Neural progenitor cell (in vitro differentiated cells): ENCODE results near the gene CCNL1. TPM values are rescaled to one million over a fixed set of nuclear protein-coding genes. Genes with fewer than 3 reads are reported as not detected.

ENCODE experiments used
- DNase-seq: peaks from one replicate; pipeline ENCODE4 v3.0.0-alpha.2; 2016; ENCODE audit warnings: low spot score
- H2AFZ ChIP-seq: fragments of 200-600 bp; sonication (generic); replicated peaks from 2 replicates; pipeline ENCODE4 v1.6.1; 2016; ENCODE audit warnings: antibody characterized with exemption
- H3F3A ChIP-seq: fragments of 200-600 bp; sonication (generic); 2 replicates; pipeline ENCODE4 v1.6.1; 2016; ENCODE audit warnings: antibody characterized with exemption, low read depth
- H3K27ac ChIP-seq: fragments of 200-600 bp; sonication (generic); 2 replicates; pipeline ENCODE4 v1.5.1; 2016; ENCODE audit warnings: mild to moderate bottlenecking
- H3K27me3 ChIP-seq: fragments of 200-600 bp; sonication (generic); 2 replicates; pipeline ENCODE4 v1.6.1; 2016; ENCODE audit warnings: mild to moderate bottlenecking, moderate library complexity
- H3K36me3 ChIP-seq: fragments of 200-600 bp; sonication (generic); 2 replicates; pipeline ENCODE4 v1.5.1; 2016
- H3K4me1 ChIP-seq: fragments of 200-600 bp; sonication (generic); 2 replicates; pipeline ENCODE4 v1.6.1; 2016; ENCODE audit warnings: mixed run types
- H3K4me2 ChIP-seq: fragments of 200-600 bp; sonication (generic); 2 replicates; pipeline ENCODE4 v1.6.1; 2016
- H3K4me3 ChIP-seq: fragments of 200-600 bp; sonication (generic); 2 replicates; pipeline ENCODE4 v1.5.1; 2016
- H3K79me2 ChIP-seq: fragments of 200-600 bp; sonication (generic); 2 replicates; pipeline ENCODE4 v1.6.1; 2016; ENCODE audit warnings: low read depth
- H3K9ac ChIP-seq: fragments of 200-600 bp; sonication (generic); 2 replicates; pipeline ENCODE4 v1.6.1; 2016
- H3K9me3 ChIP-seq: fragments of 200-600 bp; sonication (generic); 2 replicates; pipeline ENCODE4 v1.5.1; 2016; ENCODE audit warnings: low read depth
- H4K20me1 ChIP-seq: fragments of 200-600 bp; sonication (generic); 2 replicates; pipeline ENCODE4 v1.6.1; 2016; ENCODE audit warnings: low read depth
- H3K27ac Mint-ChIP-seq: 3 replicates; pipeline ENCODE4 v1.8.0; 2021; ENCODE audit warnings: mixed read lengths
- H3K27me3 Mint-ChIP-seq: 2 replicates; pipeline ENCODE4 v1.8.0; 2022; ENCODE audit warnings: low read depth, mild to moderate bottlenecking, inconsistent platforms, moderate library complexity, mixed read lengths; ENCODE audit not compliant: insufficient read depth
- H3K36me3 Mint-ChIP-seq: 3 replicates; pipeline ENCODE4 v1.8.0; 2021; ENCODE audit warnings: mixed read lengths
- H3K4me1 Mint-ChIP-seq: 3 replicates; pipeline ENCODE4 v1.8.0; 2021; ENCODE audit warnings: mixed read lengths
- H3K4me3 Mint-ChIP-seq: 3 replicates; pipeline ENCODE4 v1.8.0; 2021; ENCODE audit warnings: mild to moderate bottlenecking, moderate library complexity, mixed read lengths
- H3K9me3 Mint-ChIP-seq: 3 replicates; pipeline ENCODE4 v1.8.0; 2020; ENCODE audit warnings: mixed read lengths
- CTCF ChIP-seq: fragments of 200-600 bp; sonication (generic); IDR thresholded peaks from 2 replicates; pipeline ENCODE4 v1.5.1; 2017; ENCODE audit warnings: antibody characterized with exemption, mild to moderate bottlenecking
- EZH2 ChIP-seq: fragments of 200-600 bp; sonication (generic); IDR thresholded peaks from 2 replicates; pipeline ENCODE4 v1.6.1; 2017; ENCODE audit warnings: antibody characterized with exemption, mild to moderate bottlenecking, moderate library complexity
- EZH2phosphoT487 ChIP-seq: fragments of 200-600 bp; sonication (generic); IDR thresholded peaks from 2 replicates; pipeline ENCODE4 v1.6.1; 2017; ENCODE audit warnings: antibody characterized with exemption
- total RNA-seq: library from RNA; depleted of rRNA; stranded (reverse); fragments of >200 nt; gene quantifications from 2 replicates; pipeline ENCODE4 v1.2.3, GENCODE V29; 2015; ENCODE audit warnings: low replicate concordance

Gene CCNL1
- total RNA-seq, 1 donor from 2014 or later, result 214 TPM

- Histone ChIP-seq H4K20me1 (no peaks in the 10 kb centered on the region), H2AFZ (no peak overlapping the region), H3K4me2 (no peak overlapping the region), H3K9me3 (no peaks in the 10 kb centered on the region), H3F3A (no peaks in the 10 kb centered on the region), H3K27ac (no peak overlapping the region), H3K9ac (no peak overlapping the region), H3K4me1 (peaks cover 24% of the 10 kb centered on the region), H3K4me3 (no peak overlapping the region), H3K27me3 (no peaks in the 10 kb centered on the region), H3K79me2 (no peaks in the 10 kb centered on the region), H3K36me3 (no peaks in the 10 kb centered on the region)
- Mint-ChIP-seq H3K27me3 (peaks cover 6% of the 10 kb centered on the region), H3K27ac (no peak overlapping the region), H3K4me3 (peak overlapping the region; percentile 66), H3K9me3 (no peaks in the 10 kb centered on the region), H3K36me3 (no peaks in the 10 kb centered on the region), H3K4me1 (peaks cover 75% of the 10 kb centered on the region)
- TF ChIP-seq EZH2phosphoT487 (no peak), CTCF (no peak), EZH2 (no peak)
- DNase-seq, result no peak
These were observed 52.9 kb downstream of the CCNL1 start for GRCh38 chr3:157107037-157107436.

- Mint-ChIP-seq H3K36me3 (no peaks in the 10 kb centered on the region), H3K9me3 (no peaks in the 10 kb centered on the region), H3K4me3 (no peak overlapping the region), H3K27me3 (peaks cover 3% of the 10 kb centered on the region), H3K27ac (peak overlapping the region; percentile 95), H3K4me1 (peaks cover 67% of the 10 kb centered on the region)
- Histone ChIP-seq H3K4me1 (peaks cover 14% of the 10 kb centered on the region), H3K36me3 (no peaks in the 10 kb centered on the region), H3K9me3 (no peaks in the 10 kb centered on the region), H3K4me3 (no peak overlapping the region), H3K27me3 (no peaks in the 10 kb centered on the region), H3K4me2 (no peak overlapping the region), H3K79me2 (no peaks in the 10 kb centered on the region), H3K9ac (no peak overlapping the region), H4K20me1 (no peaks in the 10 kb centered on the region), H3K27ac (no peak overlapping the region), H2AFZ (peak overlapping the region; percentile 95), H3F3A (no peaks in the 10 kb centered on the region)
- TF ChIP-seq EZH2, result no peak
- DNase-seq, result peak; percentile 80
These were observed 54.9 kb downstream of the CCNL1 start for GRCh38 chr3:157104928-157105652.

- peaks cover 11% of the 10 kb centered on the region for H3K4me1 ChIP-seq
- no peaks in the 10 kb centered on the region for H3K9me3 ChIP-seq
- Mint-ChIP-seq H3K36me3 (no peaks in the 10 kb centered on the region), H3K4me3 (peak overlapping the region; percentile 33), H3K4me1 (peaks cover 62% of the 10 kb centered on the region), H3K9me3 (no peaks in the 10 kb centered on the region), H3K27ac (peak overlapping the region; percentile 80), H3K27me3 (peaks cover 3% of the 10 kb centered on the region)
- no peak for TF ChIP-seq EZH2phosphoT487
- no peak for TF ChIP-seq CTCF
- TF ChIP-seq EZH2, result no peak
- H3F3A ChIP-seq, result no peaks in the 10 kb centered on the region
- peak overlapping the region; percentile 95 for H2AFZ ChIP-seq
- H3K4me3 ChIP-seq, result no peak overlapping the region
- H3K36me3 ChIP-seq, result no peaks in the 10 kb centered on the region
- DNase-seq, result no peak
- no peak overlapping the region for H3K9ac ChIP-seq
- no peak overlapping the region for H3K4me2 ChIP-seq
- H4K20me1 ChIP-seq, result no peaks in the 10 kb centered on the region
- no peaks in the 10 kb centered on the region for H3K79me2 ChIP-seq
- no peaks in the 10 kb centered on the region for H3K27me3 ChIP-seq
- H3K27ac ChIP-seq, result no peak overlapping the region
These were observed 55.4 kb downstream of the CCNL1 start for GRCh38 chr3:157104521-157104920.

- H3K9me3 ChIP-seq, result no peaks in the 10 kb centered on the region
- H3K27me3 Mint-ChIP-seq, result peaks cover 3% of the 10 kb centered on the region
- no peak overlapping the region for H3K4me2 ChIP-seq
- DNase-seq, result no peak
- H3K27ac Mint-ChIP-seq, result peak overlapping the region; percentile 80
- peaks cover 11% of the 10 kb centered on the region for H3K4me1 ChIP-seq
- no peaks in the 10 kb centered on the region for H3K27me3 ChIP-seq
- H2AFZ ChIP-seq, result peak overlapping the region; percentile 7
- TF ChIP-seq EZH2, result no peak
- no peak for TF ChIP-seq EZH2phosphoT487
- TF ChIP-seq CTCF, result no peak
- no peak overlapping the region for H3K27ac ChIP-seq
- no peak overlapping the region for H3K9ac ChIP-seq
- no peaks in the 10 kb centered on the region for H3K9me3 Mint-ChIP-seq
- no peaks in the 10 kb centered on the region for H3K79me2 ChIP-seq
- H3F3A ChIP-seq, result no peaks in the 10 kb centered on the region
- H3K36me3 ChIP-seq, result no peaks in the 10 kb centered on the region
- H3K4me3 Mint-ChIP-seq, result no peak overlapping the region
- peaks cover 57% of the 10 kb centered on the region for H3K4me1 Mint-ChIP-seq
- H4K20me1 ChIP-seq, result no peaks in the 10 kb centered on the region
- H3K4me3 ChIP-seq, result no peak overlapping the region
- no peaks in the 10 kb centered on the region for H3K36me3 Mint-ChIP-seq
These were observed 56.1 kb downstream of the CCNL1 start for GRCh38 chr3:157103860-157104259.
